NCI-H2196 (cell line): Measurements from ENCODE around the gene TXNRD2.
"Not testable (repeated sequence)": the region's sequence is repeated elsewhere in the genome, so short reads cannot be mapped to it uniquely, and the experiment has no call there.

Experiments
- DNase-seq: peaks from one replicate; lab custom pipeline; 2025; ENCODE audit not compliant: unreplicated experiment; lab: John Stamatoyannopoulos, UW

The TXNRD2 gene

GRCh38 chr22:19926028-19926427, 15.6 kb downstream of the TXNRD2 start:
- not testable (repeated sequence) for DNase-seq

GRCh38 chr22:19923914-19924513, 17.6 kb downstream of the TXNRD2 start:
- DNase-seq: no peak

- no peak for DNase-seq
Measured at GRCh38 chr22:19921544-19922081, 20.0 kb downstream of the TXNRD2 start.

GRCh38 chr22:19919701-19920363, 21.8 kb downstream of the TXNRD2 start:
- no peak for DNase-seq

- DNase-seq: no peak
Measured at GRCh38 chr22:19918332-19919106, 23.1 kb downstream of the TXNRD2 start.

- no peak for DNase-seq
Measured at GRCh38 chr22:19917389-19918138, 24.1 kb downstream of the TXNRD2 start.

- DNase-seq: no peak
Measured at GRCh38 chr22:19916941-19917340, 24.7 kb downstream of the TXNRD2 start.

- DNase-seq: no peak
Measured at GRCh38 chr22:19916006-19916405, 25.6 kb downstream of the TXNRD2 start.

GRCh38 chr22:19915287-19915954, 26.2 kb downstream of the TXNRD2 start:
- no peak for DNase-seq

GRCh38 chr22:19914201-19914943, 27.2 kb downstream of the TXNRD2 start:
- DNase-seq: no peak

- no peak for DNase-seq
Measured at GRCh38 chr22:19913337-19913936, 28.2 kb downstream of the TXNRD2 start.

- no peak for DNase-seq
Measured at GRCh38 chr22:19912271-19912999, 29.2 kb downstream of the TXNRD2 start.

GRCh38 chr22:19911540-19912270, 29.9 kb downstream of the TXNRD2 start:
- no peak for DNase-seq

- DNase-seq: no peak
Measured at GRCh38 chr22:19910180-19910744, 31.4 kb downstream of the TXNRD2 start.

GRCh38 chr22:19909350-19910179, 32.1 kb downstream of the TXNRD2 start:
- peak; percentile 61 for DNase-seq

GRCh38 chr22:19907902-19908301, 33.7 kb downstream of the TXNRD2 start:
- DNase-seq: not testable (repeated sequence)

- DNase-seq: not testable (repeated sequence)
Measured at GRCh38 chr22:19906864-19907263, 34.8 kb downstream of the TXNRD2 start.
